ENCODE results near the gene JMJD1C.
"Not testable (repeated sequence)": the region's sequence is repeated elsewhere in the genome, so short reads cannot be mapped to it uniquely, and the experiment has no call there.

The JMJD1C gene

GRCh38 chr10:63365976-63366765, 99.6 kb downstream of the JMJD1C start:
- no peak for DNase-seq (ENCODE audit: low read depth)

- DNase-seq (ENCODE audit: low read depth), result no peak
Observed at GRCh38 chr10:63364918-63365317, 100.9 kb downstream of the JMJD1C start.

- DNase-seq (ENCODE audit: low read depth), result no peak
Observed at GRCh38 chr10:63363951-63364350, 101.8 kb downstream of the JMJD1C start.

GRCh38 chr10:63355682-63356081, 110.1 kb downstream of the JMJD1C start:
- DNase-seq (ENCODE audit: low read depth), result no peak

GRCh38 chr10:63352976-63353375, 112.8 kb downstream of the JMJD1C start:
- no peak for DNase-seq (ENCODE audit: low read depth)

- DNase-seq (ENCODE audit: low read depth), result no peak
Observed at GRCh38 chr10:63348245-63348850, 117.4 kb downstream of the JMJD1C start.

- no peak for DNase-seq (ENCODE audit: low read depth)
Observed at GRCh38 chr10:63346015-63346441, 119.7 kb downstream of the JMJD1C start.

GRCh38 chr10:63344269-63344668, 121.5 kb downstream of the JMJD1C start:
- no peak for DNase-seq (ENCODE audit: low read depth)

GRCh38 chr10:63343476-63343875, 122.3 kb downstream of the JMJD1C start:
- no peak for DNase-seq (ENCODE audit: low read depth)

GRCh38 chr10:63339640-63340039, 126.1 kb downstream of the JMJD1C start:
- not testable (repeated sequence) for DNase-seq (ENCODE audit: low read depth)

- no peak for DNase-seq (ENCODE audit: low read depth)
Observed at GRCh38 chr10:63337455-63338251, 128.1 kb downstream of the JMJD1C start.

- DNase-seq (ENCODE audit: low read depth), result no peak
Observed at GRCh38 chr10:63331586-63331985, 134.2 kb downstream of the JMJD1C start.

GRCh38 chr10:63324495-63324854, 141.3 kb downstream of the JMJD1C start:
- DNase-seq (ENCODE audit: low read depth), result no peak

- no peak for DNase-seq (ENCODE audit: low read depth)
Observed at GRCh38 chr10:63323701-63324494, 141.9 kb downstream of the JMJD1C start.

GRCh38 chr10:63320683-63321082, 145.1 kb downstream of the JMJD1C start:
- no peak for DNase-seq (ENCODE audit: low read depth)

- no peak for DNase-seq (ENCODE audit: low read depth)
Observed at GRCh38 chr10:63319231-63319630, 146.5 kb downstream of the JMJD1C start.

GRCh38 chr10:63318491-63318890, 147.3 kb downstream of the JMJD1C start:
- DNase-seq (ENCODE audit: low read depth), result no peak

- DNase-seq (ENCODE audit: low read depth), result no peak
Observed at GRCh38 chr10:63314020-63314419, 151.8 kb downstream of the JMJD1C start.

- no peak for DNase-seq (ENCODE audit: low read depth)
Observed at GRCh38 chr10:63313066-63313717, 152.6 kb downstream of the JMJD1C start.

GRCh38 chr10:63308628-63309027, 157.1 kb downstream of the JMJD1C start:
- DNase-seq (ENCODE audit: low read depth), result no peak

- no peak for DNase-seq (ENCODE audit: low read depth)
Observed at GRCh38 chr10:63304146-63304545, 161.6 kb downstream of the JMJD1C start.

GRCh38 chr10:63300801-63301200, 165.0 kb downstream of the JMJD1C start:
- DNase-seq (ENCODE audit: low read depth), result no peak
